WERI-Rb-1 (cell line): Measurements from ENCODE around the gene RUSF1.

Source experiments
- DNase-seq: peaks from one replicate; pipeline ENCODE4 v3.0.0-alpha.2; 2020
- H3K27ac ChIP-seq: fragments of 250-450 bp; sonication (Bioruptor Pico); 2 replicates; pipeline ENCODE4 v1.5.1; 2020; ENCODE audit warnings: mild to moderate bottlenecking, moderate library complexity
- H3K27me3 ChIP-seq: fragments of 250-450 bp; sonication (Bioruptor Pico); 2 replicates; pipeline ENCODE4 v1.5.1; 2021; ENCODE audit warnings: mild to moderate bottlenecking, low read depth, moderate library complexity; ENCODE audit not compliant: insufficient read depth, severe bottlenecking
- H3K36me3 ChIP-seq: fragments of 250-450 bp; sonication (Bioruptor Pico); 2 replicates; pipeline ENCODE4 v1.5.1; 2020; ENCODE audit warnings: mild to moderate bottlenecking, moderate library complexity
- H3K4me3 ChIP-seq: 2 replicates; pipeline ENCODE4 v1.5.1; 2011; ENCODE audit warnings: low read depth, mild to moderate bottlenecking, control low read depth, low read length
- H3K9me3 ChIP-seq: fragments of 250-450 bp; sonication (Bioruptor Pico); 2 replicates; pipeline ENCODE4 v1.5.1; 2021; ENCODE audit warnings: mild to moderate bottlenecking, moderate library complexity; ENCODE audit not compliant: severe bottlenecking
- TF ChIP-seq, protein P1 (sequence below): IDR thresholded peaks from 2 replicates; pipeline ENCODE4 v1.5.1; 2011; ENCODE audit warnings: low read depth, mild to moderate bottlenecking, control low read depth, inconsistent platforms, low read length

RUSF1 gene

DNA sequence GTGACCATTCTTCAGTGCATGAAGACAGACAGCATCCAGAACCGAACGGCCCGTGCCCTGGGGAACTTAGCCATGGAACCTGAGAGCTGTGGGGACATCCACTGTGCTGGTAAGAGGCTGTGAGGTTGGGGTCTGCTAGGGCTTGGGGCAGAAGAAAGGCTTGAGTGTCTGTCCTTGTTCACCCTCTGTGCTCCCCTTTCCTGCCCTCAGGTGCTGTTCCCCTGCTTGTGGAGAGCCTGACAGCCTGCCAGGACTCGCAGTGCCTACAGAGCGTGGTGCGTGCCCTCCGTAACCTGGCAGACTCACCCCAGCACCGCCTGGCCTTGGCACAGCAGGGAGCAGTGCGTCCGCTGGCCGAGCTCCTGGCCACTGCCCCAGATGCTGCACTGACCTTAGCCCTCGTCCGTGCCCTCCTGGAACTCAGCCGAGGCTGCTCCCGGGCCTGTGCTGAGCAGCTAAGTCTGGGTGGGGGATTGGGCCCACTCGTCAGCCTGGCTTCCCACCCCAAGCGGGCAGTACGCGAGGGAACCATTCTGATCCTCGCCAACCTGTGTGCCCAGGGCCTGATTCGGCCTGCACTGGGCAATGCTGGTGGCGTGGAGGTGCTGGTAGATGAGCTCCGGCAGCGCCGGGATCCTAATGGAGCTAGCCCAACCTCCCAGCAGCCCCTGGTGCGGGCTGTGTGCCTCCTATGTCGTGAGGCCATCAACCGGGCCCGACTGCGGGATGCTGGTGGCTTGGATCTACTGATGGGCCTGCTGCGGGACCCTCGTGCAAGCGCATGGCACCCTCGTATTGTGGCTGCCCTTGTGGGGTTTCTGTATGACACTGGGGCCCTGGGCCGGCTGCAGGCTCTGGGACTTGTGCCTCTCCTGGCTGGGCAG lies 46.0 kb downstream of the RUSF1 start:
- no peak overlapping the region for H3K4me3 ChIP-seq
- no peaks in the 10 kb centered on the region for H3K9me3 ChIP-seq
- H3K27ac ChIP-seq: no peak overlapping the region
- no peak for DNase-seq
- no peaks in the 10 kb centered on the region for H3K27me3 ChIP-seq
- H3K36me3 ChIP-seq: peaks cover 26% of the 10 kb centered on the region
- TF ChIP-seq, protein P1, sequence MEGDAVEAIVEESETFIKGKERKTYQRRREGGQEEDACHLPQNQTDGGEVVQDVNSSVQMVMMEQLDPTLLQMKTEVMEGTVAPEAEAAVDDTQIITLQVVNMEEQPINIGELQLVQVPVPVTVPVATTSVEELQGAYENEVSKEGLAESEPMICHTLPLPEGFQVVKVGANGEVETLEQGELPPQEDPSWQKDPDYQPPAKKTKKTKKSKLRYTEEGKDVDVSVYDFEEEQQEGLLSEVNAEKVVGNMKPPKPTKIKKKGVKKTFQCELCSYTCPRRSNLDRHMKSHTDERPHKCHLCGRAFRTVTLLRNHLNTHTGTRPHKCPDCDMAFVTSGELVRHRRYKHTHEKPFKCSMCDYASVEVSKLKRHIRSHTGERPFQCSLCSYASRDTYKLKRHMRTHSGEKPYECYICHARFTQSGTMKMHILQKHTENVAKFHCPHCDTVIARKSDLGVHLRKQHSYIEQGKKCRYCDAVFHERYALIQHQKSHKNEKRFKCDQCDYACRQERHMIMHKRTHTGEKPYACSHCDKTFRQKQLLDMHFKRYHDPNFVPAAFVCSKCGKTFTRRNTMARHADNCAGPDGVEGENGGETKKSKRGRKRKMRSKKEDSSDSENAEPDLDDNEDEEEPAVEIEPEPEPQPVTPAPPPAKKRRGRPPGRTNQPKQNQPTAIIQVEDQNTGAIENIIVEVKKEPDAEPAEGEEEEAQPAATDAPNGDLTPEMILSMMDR: no peak

DNA sequence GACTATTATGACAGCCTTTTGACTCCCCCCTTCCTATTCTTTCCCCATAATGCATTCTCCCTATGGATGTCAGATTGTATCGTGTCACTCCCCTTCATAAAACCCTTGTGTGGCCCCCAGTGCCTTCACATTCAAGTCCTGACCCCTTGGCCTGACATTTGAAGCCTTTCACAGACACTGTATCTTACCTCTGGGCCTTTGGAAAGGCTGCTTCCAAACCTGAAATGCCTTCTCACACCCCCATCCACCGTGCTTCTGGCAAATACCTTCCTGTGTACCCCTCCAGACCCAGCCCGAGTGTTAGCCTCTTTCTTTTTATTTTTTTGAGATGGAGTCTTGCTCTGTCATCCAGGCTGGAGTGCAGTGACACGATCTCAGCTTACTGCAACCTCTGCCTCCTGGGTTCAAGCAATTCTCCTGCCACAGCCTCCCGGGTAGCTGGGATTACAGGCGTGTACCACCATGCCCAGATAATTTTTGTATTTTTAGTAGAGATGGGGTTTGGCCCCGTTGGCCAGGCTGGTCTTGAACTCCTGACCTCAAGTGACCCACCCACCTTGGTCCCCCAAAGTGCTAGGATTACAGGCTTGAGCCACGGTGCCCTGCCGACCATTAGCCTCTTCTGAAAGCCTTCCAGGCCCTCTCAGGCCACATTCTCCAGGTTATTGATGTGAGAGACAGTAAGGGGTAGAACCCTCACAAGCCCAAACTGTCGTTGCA lies 46.8 kb downstream of the RUSF1 start:
- H3K27ac ChIP-seq: no peak overlapping the region
- no peaks in the 10 kb centered on the region for H3K27me3 ChIP-seq
- H3K36me3 ChIP-seq: peaks cover 26% of the 10 kb centered on the region
- no peak for DNase-seq
- no peak overlapping the region for H3K4me3 ChIP-seq
- no peaks in the 10 kb centered on the region for H3K9me3 ChIP-seq
- TF ChIP-seq, protein P1: no peak

DNA sequence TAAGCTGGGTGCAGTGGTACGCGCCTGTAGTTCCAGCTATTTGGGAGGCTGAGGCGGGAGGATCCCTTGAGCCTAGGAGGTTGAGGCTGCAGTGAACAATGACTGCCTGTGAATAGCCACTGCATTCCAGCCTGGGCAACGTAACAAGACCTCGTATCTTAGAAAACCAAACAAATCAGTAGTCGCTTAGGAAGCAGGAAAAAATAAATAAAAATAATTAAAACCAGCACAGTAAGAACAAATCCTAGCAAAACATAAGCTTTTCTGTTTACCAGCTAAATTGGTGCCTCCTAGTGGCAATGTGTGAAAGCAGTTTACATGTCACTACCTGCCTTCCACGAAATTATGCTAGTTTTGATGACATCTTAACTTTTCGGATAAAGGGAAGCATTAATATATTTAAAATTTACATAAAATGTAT lies 47.6 kb downstream of the RUSF1 start:
- peaks cover 24% of the 10 kb centered on the region for H3K36me3 ChIP-seq
- DNase-seq: no peak

DNA sequence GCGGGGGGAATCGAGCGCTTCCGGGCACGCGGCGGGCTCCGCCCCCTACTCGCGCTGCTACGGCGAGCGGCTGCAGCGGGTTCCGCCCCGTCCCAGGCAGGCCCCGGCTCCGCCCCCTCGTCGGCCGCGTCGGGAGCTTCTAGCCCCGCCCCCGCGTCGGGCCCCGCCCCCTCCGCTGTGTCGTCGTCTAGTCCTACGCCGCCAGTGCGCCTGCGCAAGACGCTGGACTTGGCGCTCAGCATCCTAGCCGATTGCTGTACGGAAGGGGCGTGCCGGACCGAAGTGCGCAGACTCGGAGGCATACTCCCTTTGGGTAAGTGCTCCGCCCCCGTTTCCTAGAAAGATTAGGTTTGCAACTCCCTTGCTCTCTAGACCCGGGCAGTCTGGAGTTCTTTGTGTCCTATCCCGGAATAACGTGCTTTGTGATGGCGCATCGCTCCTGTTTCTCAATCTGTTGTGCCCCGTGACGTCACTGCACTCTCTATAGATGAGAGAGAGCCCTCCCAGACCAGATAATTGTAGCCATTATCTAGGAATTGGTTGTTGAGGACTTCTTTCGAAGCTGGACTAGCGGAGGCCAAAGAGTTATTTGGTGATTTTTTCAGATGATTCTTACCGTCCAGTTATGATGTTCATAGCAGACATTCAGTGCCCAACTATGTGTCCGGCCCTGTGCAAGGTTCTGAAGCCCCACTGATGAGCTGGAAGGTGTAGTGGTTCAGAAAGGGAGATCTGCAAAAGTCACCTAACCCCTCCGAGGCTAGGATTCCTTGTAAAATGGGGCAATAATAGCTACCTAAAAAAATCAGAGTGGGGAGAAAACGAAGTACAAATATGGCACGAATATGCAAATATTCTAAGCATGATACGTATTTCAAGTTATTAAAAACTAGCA lies 48.3 kb downstream of the RUSF1 start:
- H3K36me3 ChIP-seq: peaks cover 19% of the 10 kb centered on the region

More for the DNA sequence above, 47.6 kb downstream of the RUSF1 start:
- TF ChIP-seq, protein P1: peak; percentile 48
- H3K4me3 ChIP-seq: peak overlapping the region; percentile 72
- peak overlapping the region; percentile 83 for H3K27ac ChIP-seq
- no peaks in the 10 kb centered on the region for H3K27me3 ChIP-seq
- no peaks in the 10 kb centered on the region for H3K9me3 ChIP-seq

More for the DNA sequence above, 48.3 kb downstream of the RUSF1 start:
- Histone ChIP-seq H3K4me3 (peak overlapping the region; percentile 88), H3K9me3 (no peaks in the 10 kb centered on the region), H3K27me3 (no peaks in the 10 kb centered on the region), H3K27ac (peak overlapping the region; percentile 98)
- peak; percentile 100 for DNase-seq
- TF ChIP-seq, protein P1: no peak
